Activated naive CD8-positive, alpha-beta T cell treated with anti-CD3 and anti-CD28 coated beads, Interleukin-2, amount 50 U/mL, for 24 hours (primary cell): ENCODE results near the gene MOB3A.

ENCODE experiments used
- ATAC-seq: fragments of 150-1000 bp; cut with Tn5 transposase; one replicate; pipeline ENCODE4 v1.10.0; 2021
- DNase-seq: peaks from one replicate; pipeline ENCODE4 v3.0.0; 2021
- H3K27ac Mint-ChIP-seq: one replicate; pipeline ENCODE4 v1.8.0; 2021; ENCODE audit warnings: mild to moderate bottlenecking, mixed read lengths
- H3K27me3 Mint-ChIP-seq: one replicate; pipeline ENCODE4 v1.8.0; 2021; ENCODE audit warnings: mixed read lengths
- H3K36me3 Mint-ChIP-seq: one replicate; pipeline ENCODE4 v1.8.0; 2021; ENCODE audit warnings: low read depth, mixed read lengths
- H3K4me1 Mint-ChIP-seq: one replicate; pipeline ENCODE4 v1.8.0; 2021; ENCODE audit warnings: mixed read lengths
- H3K4me3 Mint-ChIP-seq: one replicate; pipeline ENCODE4 v1.8.0; 2021; ENCODE audit warnings: mild to moderate bottlenecking, moderate library complexity, mixed read lengths
- H3K9me3 Mint-ChIP-seq: one replicate; pipeline ENCODE4 v1.8.0; 2021; ENCODE audit warnings: mixed read lengths

The MOB3A gene

GRCh38 chr19:2056837-2057192, 39.3 kb downstream of the MOB3A start:
- H3K27ac Mint-ChIP-seq, result no peak overlapping the region
- H3K9me3 Mint-ChIP-seq, result no peaks in the 10 kb centered on the region
- DNase-seq, result no peak
- H3K27me3 Mint-ChIP-seq, result no peaks in the 10 kb centered on the region
- H3K4me1 Mint-ChIP-seq, result peaks cover 50% of the 10 kb centered on the region
- no peak overlapping the region for H3K4me3 Mint-ChIP-seq
- H3K36me3 Mint-ChIP-seq, result no peaks in the 10 kb centered on the region
- ATAC-seq, result no peak

DNA sequence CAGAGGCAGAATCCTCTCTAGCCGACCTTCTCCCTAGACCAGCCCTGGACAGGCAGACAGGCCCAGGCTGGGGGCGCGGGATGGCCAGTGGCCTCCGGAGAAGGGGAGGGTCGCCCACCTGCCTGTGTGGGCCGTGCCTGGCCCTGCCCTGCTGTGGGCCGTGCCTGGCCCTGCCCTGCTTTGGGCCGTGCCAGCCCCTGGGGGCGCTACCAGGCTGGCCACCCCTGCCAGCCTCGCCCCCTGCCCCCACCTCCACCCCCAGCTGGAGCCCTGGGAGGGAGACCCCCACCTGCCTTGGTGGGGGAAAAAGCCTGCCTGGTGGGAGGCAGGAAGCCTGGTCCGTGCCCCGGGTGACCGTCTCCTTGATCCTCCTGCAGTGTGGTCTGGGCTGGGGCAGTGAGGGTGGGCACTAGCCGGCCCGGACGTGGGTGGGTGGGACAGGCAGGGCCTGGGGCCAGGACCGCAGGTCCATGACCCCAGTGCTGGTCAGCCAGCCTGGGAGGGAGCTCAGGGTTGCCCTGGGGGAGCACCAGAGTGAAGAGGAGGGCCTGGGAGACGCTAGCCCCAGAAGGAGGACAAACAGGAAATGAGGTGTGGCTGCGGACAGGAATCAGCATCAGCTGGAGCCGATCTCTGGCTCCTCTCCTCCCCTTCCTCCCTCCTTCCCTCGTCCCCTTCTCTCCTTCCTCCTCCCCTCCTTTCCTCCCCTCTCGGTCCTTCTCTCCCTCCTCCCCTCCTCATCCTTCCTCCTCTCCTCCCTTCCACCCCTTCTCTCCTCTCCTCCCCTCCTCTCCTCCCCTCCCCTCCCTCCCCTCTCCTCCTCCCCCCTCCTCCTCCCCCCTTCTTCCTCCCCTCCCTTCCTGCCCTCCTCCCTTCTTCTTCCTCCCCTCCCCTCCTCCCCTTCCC, 39.9 kb downstream of the MOB3A start:
- Mint-ChIP-seq H3K27ac (peak overlapping the region; percentile 80), H3K4me1 (peaks cover 54% of the 10 kb centered on the region), H3K36me3 (no peaks in the 10 kb centered on the region), H3K27me3 (no peaks in the 10 kb centered on the region), H3K4me3 (peak overlapping the region; percentile 35), H3K9me3 (no peaks in the 10 kb centered on the region)
- DNase-seq, result no peak
- no peak for ATAC-seq

GRCh38 chr19:2054763-2055162, 41.4 kb downstream of the MOB3A start:
- Mint-ChIP-seq H3K27ac (peak overlapping the region; percentile 62), H3K36me3 (no peaks in the 10 kb centered on the region), H3K27me3 (no peaks in the 10 kb centered on the region), H3K4me3 (no peak overlapping the region), H3K4me1 (peaks cover 46% of the 10 kb centered on the region), H3K9me3 (no peaks in the 10 kb centered on the region)
- ATAC-seq (no peak), DNase-seq (no peak)

GRCh38 chr19:2053601-2054389, 42.3 kb downstream of the MOB3A start:
- Mint-ChIP-seq H3K36me3 (no peaks in the 10 kb centered on the region), H3K9me3 (no peaks in the 10 kb centered on the region), H3K27me3 (no peaks in the 10 kb centered on the region), H3K4me1 (peaks cover 50% of the 10 kb centered on the region), H3K4me3 (no peak overlapping the region), H3K27ac (peak overlapping the region; percentile 75)
- DNase-seq (no peak), ATAC-seq (no peak)

DNA sequence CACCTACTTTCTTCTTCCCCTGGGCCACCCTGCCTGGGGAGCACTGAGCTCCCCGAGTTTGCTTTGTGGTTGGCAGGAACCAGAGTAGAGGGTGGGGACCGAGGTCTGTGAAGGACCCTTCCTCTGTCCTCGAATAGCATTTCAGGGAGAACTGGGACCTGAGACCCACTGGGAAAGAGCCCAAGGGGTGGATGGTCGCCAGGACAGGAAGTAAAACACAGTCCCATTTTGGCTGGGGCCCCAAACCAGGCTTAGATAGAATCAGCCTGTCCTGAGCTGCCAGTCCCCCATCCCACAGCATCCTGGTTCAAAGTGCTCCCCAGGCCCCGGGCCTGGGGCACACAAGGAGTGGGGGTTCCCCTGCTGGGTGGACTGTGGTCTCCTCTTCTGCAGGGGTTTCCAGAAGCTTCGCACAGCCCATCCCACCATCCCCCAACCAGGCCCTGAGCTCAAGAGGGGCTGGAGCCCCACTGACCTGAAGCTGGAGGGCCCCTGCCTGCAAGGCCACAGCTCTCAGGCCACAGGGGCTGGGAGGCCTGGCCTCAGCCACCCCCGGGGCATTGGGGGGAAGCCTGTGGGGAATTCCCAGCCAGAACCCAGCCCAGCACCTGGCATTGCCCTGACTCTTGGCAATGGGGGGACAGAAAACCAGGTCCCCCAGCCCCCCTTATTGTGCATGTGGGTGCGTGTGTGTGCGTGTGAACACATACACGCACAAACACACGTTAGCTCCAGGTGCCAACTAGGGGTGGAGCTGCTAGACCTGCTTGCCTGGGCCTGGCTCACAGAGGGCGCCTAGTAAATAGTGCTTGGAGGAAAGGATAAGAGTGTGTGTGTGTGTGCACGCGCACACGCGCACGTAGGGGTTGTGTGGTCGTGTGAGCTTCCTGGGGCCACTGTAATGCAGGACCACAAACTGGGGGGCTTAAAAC, 44.1 kb downstream of the MOB3A start:
- Mint-ChIP-seq H3K4me1 (peaks cover 56% of the 10 kb centered on the region), H3K27me3 (no peaks in the 10 kb centered on the region), H3K36me3 (no peaks in the 10 kb centered on the region), H3K27ac (peak overlapping the region; percentile 90), H3K9me3 (no peaks in the 10 kb centered on the region), H3K4me3 (peak overlapping the region; percentile 74)
- DNase-seq (peak; percentile 62), ATAC-seq (peak; percentile 22)

- H3K36me3 Mint-ChIP-seq, result no peaks in the 10 kb centered on the region
- H3K4me1 Mint-ChIP-seq, result peaks cover 55% of the 10 kb centered on the region
- H3K4me3 Mint-ChIP-seq, result peak within 1 kb of the TSS; percentile 83
- ATAC-seq, result peak; percentile 69
- no peaks in the 10 kb centered on the region for H3K27me3 Mint-ChIP-seq
- peak; percentile 99 for DNase-seq
- H3K27ac Mint-ChIP-seq, result peak within 1 kb of the TSS; percentile 90
- H3K9me3 Mint-ChIP-seq, result no peaks in the 10 kb centered on the region
Observed at GRCh38 chr19:2050991-2051772, 44.9 kb downstream of the MOB3A start, which contains the start of gene MKNK2. Gene MKNK2 (minus strand): TSS chr19:2051244. CDS start chr19:2050851, 393 bp downstream.

- peak overlapping the region; percentile 83 for H3K4me3 Mint-ChIP-seq
- ATAC-seq (no peak), DNase-seq (no peak)
- no peaks in the 10 kb centered on the region for H3K9me3 Mint-ChIP-seq
- peaks cover 52% of the 10 kb centered on the region for H3K4me1 Mint-ChIP-seq
- H3K27me3 Mint-ChIP-seq, result no peaks in the 10 kb centered on the region
- H3K36me3 Mint-ChIP-seq, result no peaks in the 10 kb centered on the region
- H3K27ac Mint-ChIP-seq, result peak overlapping the region; percentile 72
Observed at GRCh38 chr19:2050349-2050990, 45.7 kb downstream of the MOB3A start.

- Mint-ChIP-seq H3K36me3 (no peaks in the 10 kb centered on the region), H3K27ac (peak overlapping the region; percentile 72), H3K9me3 (no peaks in the 10 kb centered on the region), H3K4me3 (peak overlapping the region; percentile 83), H3K4me1 (peaks cover 49% of the 10 kb centered on the region), H3K27me3 (no peaks in the 10 kb centered on the region)
- DNase-seq (peak; percentile 65), ATAC-seq (peak; percentile 20)
Observed at GRCh38 chr19:2049741-2050348, 46.3 kb downstream of the MOB3A start.

- DNase-seq, result no peak
- no peak for ATAC-seq
- Mint-ChIP-seq H3K4me1 (peaks cover 47% of the 10 kb centered on the region), H3K36me3 (no peaks in the 10 kb centered on the region), H3K27ac (peak overlapping the region; percentile 72), H3K9me3 (no peaks in the 10 kb centered on the region), H3K27me3 (no peaks in the 10 kb centered on the region), H3K4me3 (peak overlapping the region; percentile 83)
Observed at GRCh38 chr19:2048959-2049740, 47.0 kb downstream of the MOB3A start.

DNA sequence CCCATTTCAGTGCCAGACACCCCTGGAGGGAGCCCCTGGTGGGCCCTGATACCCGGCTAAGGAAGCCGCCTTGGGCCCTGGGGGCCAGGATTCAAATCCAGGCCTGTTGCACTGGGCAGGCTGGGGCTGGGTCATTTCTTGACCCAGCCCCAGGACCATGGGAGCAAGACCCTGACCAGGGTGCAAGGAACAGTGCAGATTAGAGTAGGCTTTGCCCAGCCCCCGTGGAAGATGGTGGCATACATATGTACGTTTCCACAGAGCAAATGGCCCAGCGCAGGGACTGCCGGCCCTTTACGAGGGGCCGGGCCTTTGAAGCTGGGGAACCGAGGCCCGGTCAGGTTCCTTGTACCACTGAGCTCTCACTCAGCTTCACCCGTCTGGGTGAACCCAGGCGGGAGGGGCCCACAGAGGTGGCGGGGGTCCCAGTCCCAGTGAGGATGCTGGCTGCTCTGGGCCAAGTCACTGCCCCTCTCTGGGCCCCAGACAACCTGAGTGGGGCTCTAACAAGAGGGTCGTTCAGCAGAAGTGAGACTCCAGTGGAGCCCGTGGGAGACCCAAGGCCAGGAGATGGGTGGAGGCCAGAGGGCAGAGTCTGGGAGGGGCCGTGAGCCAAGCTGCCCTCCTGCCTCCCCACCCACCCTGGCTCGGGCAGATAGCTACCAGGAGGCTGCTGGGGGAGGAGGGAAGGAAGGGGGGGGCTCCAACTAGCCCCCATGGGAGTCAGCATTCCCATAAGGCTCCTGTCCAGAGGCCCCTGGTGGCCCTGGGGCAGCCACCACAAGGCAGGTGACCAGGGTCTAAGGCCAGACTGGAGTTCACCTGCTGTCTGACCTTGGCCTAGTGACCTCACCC, 47.8 kb downstream of the MOB3A start:
- no peak for DNase-seq
- Mint-ChIP-seq H3K4me1 (peaks cover 50% of the 10 kb centered on the region), H3K27me3 (no peaks in the 10 kb centered on the region), H3K9me3 (no peaks in the 10 kb centered on the region), H3K4me3 (peak overlapping the region; percentile 83), H3K27ac (no peak overlapping the region), H3K36me3 (no peaks in the 10 kb centered on the region)
- ATAC-seq, result no peak

- Mint-ChIP-seq H3K36me3 (no peaks in the 10 kb centered on the region), H3K27me3 (no peaks in the 10 kb centered on the region), H3K4me3 (no peak overlapping the region), H3K9me3 (no peaks in the 10 kb centered on the region), H3K4me1 (peaks cover 52% of the 10 kb centered on the region), H3K27ac (peak overlapping the region; percentile 39)
- no peak for DNase-seq
- no peak for ATAC-seq
Observed at GRCh38 chr19:2047449-2048103, 48.5 kb downstream of the MOB3A start.
